GM18858 (cell line): Measurements from ENCODE around the gene LGALS4.
"Not testable (repeated sequence)": the region's sequence is repeated elsewhere in the genome, so short reads cannot be mapped to it uniquely, and the experiment has no call there.

Experiments
- ATAC-seq: cut with Tn5 transposase; IDR thresholded peaks from one replicate; pipeline ENCODE4 v1.9.1; 2021; ENCODE audit not compliant: unreplicated experiment

LGALS4 gene, protein sequence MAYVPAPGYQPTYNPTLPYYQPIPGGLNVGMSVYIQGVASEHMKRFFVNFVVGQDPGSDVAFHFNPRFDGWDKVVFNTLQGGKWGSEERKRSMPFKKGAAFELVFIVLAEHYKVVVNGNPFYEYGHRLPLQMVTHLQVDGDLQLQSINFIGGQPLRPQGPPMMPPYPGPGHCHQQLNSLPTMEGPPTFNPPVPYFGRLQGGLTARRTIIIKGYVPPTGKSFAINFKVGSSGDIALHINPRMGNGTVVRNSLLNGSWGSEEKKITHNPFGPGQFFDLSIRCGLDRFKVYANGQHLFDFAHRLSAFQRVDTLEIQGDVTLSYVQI

DNA sequence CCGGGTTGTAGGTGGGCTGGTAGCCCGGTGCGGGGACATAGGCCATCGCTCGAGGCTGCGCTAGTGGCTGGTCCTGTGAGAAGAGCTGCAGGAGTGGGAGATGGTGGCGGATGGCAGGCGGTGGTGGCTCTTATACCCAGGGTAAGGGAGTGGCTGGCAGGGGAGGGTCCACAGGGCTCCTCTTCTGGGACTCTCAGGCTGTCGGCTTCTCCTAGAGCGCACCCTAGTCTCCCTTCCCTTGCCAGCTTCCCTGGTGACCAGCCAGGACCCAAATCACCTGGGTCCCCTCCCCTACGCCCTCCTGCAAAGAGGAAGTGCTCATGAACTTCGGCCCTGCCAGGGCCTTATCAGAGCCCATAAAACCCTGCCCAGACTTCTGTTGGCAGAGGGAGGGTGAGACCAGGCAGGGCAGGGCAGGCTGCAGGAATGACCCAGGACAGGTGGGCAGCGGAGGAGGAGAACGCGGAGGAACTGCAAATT is at the start of gene LGALS4:
LGALS4 (minus strand) TSS at position 105 of the 480 bp plus-strand sequence; CDS start at position 46, 59 bp downstream.
- no peak for ATAC-seq

- no peak for ATAC-seq
These were observed 48.6 kb upstream of the LGALS4 start for GRCh38 chr19:38861368-38861767.

- not testable (repeated sequence) for ATAC-seq
These were observed 47.0 kb upstream of the LGALS4 start for GRCh38 chr19:38859631-38860204.

GRCh38 chr19:38856813-38857212 is 44.1 kb upstream of the LGALS4 start:
- no peak for ATAC-seq

DNA sequence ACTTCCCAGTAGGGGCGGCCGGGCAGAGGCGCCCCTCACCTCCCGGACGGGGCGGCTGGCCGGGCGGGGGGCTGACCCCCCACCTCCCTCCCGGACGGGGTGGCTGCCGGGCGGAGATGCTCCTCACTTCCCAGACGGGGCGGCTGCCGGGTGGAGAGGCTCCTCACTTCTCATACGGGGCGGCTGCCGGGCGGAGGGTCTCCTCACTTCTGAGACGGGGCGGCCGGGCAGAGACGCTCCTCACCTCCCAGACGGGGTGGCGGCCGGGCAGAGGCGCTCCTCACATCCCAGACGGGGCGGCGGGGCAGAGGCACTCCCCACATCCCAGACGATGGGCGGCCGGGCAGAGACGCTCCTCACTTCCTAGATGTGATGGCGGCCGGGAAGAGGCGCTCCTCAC is 43.0 kb upstream of the LGALS4 start:
- not testable (repeated sequence) for ATAC-seq

DNA sequence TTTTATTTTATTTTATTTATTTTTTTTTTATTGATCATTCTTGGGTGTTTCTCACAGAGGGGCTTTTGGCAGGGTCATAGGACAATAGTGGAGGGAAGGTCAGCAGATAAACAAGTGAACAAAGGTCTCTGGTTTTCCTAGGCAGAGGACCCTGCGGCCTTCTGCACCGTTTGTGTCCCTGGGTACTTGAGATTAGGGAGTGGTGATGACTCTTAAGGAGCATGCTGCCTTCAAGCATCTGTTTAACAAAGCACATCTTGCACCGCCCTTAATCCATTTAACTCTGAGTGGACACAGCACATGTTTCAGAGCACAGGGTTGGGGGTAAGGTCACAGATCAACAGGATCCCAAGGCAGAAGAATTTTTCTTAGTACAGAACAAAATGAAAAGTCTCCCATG is 42.2 kb upstream of the LGALS4 start:
- not testable (repeated sequence) for ATAC-seq

DNA sequence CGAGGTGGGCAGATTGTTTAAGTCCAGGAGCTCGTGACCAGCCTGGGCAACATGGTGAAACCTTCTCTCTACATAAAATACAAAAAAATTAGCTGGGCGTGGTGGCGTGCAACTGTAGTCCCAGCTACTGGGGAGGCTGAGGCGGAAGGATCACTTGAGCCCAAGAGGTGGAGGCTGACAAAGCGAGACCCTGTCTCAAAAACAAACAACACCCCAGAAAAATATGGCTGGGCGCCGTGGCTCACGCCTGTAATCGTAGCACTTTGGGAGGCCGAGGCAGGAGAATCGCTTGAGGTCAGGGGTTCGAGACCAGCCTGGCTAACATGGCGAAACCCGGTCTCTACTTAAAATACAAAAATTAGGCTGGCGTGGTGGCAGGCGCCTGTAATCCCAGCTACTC is 40.5 kb upstream of the LGALS4 start:
- no peak for ATAC-seq

DNA sequence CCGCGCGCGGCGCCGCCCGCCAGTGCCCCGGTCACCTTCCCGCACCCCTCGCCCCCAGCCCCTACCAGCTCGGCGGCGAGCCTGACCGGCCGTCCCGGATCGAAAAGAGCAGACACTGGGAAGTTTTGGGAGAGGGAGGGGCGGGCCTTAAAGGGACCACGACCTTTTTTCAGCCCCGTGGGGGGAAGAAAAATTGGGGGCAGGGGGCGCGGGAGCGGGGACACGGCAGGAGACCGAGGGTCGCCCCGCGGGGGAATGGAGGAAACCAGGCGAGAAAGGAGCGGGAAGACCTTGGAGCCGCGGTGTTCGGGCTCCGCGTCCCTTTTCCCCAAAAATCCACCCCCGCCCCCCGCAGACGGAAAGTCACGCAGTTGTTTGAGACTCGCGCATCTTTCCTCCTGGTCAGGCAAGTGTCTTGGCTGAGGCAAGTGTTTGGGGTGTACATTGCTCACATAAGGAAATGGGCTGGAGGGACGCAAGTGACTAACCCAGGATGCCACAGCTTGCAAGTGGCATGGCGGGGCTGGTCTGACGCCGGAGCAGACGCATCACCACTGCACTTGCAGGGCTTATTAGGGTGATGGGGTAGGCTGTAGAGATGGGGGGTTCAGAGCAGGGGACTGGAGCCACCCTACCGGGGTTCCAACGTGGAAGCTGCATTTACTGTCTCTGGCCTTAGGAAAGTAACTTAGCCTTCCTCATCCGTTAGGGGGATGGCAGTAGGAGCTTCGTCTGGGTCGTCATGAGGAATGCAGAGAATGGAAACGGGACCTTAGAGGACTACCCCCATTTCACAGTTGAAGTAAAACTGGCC is 39.7 kb upstream of the LGALS4 start:
- ATAC-seq = no peak

DNA sequence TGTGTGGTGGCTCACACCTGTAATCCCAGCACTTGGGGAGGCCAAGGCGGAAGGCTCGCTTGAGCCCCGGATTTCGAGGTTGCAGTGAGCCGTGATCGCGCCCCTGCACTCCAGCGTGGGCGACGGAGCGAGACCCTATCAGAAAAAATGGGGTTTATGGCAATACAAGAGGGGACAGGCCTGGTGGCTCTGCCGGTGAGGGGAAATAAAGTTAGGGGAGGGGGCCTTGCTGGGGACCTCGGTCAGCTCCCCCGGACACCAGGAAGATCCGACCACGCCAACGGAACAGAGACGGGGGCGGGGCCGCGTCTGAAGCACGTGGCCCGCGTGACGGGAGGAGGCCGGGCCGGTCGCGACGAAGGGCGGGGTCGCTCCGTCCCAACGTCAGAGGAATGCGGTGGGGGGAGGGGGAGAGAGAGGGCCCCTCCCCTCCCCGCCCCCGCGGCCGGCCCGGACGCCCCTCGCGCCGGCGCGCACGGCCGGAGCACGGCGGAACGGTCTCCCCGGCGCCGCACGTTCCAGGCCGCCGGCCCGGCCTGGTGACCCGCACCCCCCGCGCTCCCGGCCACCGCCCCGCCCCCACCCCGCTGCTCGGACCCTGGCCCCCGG is 39.0 kb upstream of the LGALS4 start:
- no peak for ATAC-seq

DNA sequence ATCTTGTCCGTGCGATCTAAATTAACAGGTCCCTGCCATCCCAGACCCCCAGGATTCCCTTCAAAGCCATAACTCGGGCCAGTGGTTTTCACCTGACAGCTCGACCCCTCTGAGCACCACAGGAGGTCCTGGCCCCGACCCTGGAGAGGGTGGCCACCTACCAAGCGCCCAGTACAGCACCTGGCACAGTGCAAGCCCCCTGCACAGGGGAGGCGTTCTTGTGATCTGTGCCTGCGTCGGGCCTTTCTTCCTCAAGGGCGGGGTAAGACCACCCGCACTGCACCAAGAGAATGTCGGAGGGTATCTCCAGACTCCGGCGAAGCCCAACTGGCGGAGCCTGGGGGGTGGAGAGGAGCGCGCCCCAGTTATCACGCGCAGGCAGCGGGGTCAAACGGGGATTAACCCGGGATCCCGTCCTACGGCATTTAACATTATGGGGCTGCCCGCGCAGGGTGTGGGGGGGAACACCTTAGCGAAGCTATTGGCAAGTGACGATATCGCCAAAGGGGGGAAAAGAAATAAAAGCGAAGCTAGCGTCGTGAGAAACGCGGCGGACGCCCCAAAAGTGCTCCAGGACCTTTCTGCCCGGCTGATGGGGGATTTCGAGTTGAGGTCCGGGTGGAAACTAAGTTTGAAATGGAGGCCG is 38.4 kb upstream of the LGALS4 start:
- no peak for ATAC-seq

DNA sequence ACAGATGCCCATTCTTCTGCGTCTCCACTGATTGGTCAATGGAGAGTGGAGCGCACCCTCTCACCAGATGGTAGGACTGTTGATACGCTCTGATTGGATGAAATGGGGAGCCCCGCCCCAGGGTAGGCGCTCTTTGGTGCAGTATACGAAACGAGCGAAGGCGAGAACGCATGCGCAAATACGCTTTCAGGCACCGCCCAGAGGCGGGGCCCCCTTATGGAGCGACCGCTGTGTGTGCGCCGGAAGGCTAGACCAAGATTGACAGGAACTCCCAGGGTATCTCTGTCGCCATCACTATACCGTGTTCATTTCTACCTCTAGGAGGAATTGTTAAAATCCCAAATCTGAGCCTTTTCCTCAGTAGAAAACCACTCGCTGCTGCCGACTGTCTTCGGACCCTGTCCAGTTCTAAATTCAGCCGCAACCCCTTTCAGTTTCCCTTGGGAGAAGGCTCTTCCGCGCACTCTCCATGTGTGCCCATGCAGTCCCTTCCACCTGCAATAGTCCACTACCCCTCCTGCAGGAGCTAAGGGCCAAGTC is 37.8 kb upstream of the LGALS4 start:
- peak; percentile 56 for ATAC-seq

DNA sequence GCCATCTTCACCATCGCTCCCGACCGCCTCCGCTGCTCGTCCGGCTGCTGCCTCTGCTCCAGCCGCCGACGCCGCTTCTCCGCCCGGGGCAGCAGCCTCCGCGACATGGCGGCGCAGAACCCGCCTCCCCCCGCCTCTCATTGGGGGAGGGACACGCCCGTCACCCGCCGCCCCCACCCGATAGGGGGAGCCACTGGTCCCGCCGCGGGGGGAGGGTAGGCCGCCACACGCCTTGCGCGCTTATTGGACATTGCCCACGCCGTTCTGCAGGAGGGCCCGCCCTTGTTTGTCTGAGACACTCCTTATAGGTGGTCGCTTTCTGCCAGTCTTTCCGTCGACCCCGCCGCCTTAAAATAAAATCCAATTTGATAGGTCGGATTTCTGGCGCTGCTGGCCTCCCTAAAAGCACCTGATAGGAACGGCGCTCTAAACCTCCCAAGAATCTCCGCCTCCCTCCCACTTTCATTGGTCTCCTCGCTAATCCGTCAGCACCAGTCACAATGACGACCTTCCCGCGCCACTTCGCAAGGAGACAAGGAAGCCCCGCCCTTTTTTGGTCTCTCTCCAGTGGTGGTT is 37.2 kb upstream of the LGALS4 start, which contains the start of gene HNRNPL:
HNRNPL (minus strand) TSS at position 127 of the 576 bp plus-strand sequence; CDS start at position 107, 20 bp downstream.
- ATAC-seq = peak; percentile 37

GRCh38 chr19:38849147-38849859 is 36.6 kb upstream of the LGALS4 start:
- peak; percentile 20 for ATAC-seq

DNA sequence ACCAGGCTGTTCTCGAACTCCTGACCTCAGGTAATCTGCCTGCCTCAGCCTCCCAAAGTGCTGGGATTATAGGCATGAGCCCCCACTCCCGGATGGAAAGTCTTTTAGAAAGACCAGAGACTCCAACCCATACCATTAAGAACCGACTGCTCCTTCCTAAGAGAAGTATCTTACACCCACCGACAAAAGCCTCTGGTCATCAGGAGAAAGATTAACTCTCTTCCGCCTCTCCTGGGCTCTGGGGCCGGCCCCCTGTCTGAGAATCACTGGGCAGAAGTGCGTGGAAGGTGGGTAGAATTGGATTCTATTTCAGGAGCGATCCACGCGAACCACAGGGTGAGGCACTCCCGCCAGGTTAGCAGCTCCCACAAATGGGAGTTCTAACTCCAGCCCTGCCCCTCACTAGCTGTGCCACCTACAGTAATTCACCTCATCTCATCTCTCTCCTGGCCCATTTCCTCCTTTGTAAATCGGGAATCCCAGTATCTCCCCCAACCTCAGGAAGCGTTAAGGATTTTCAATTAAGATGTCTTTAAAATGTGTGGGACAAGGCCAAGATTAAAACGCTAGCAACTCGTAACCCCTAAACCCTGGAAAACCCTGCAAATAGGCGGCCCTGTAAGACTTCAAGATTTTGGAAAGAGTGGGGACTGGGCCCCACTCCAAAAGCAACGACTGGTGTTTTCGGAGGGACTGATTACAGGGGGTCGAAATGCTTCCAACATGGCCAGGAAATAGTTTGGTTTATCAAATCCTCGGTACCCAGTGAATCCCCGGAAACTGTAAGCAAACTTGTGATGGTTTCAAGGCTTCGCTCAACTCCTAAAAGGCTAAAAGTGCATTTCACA is 35.8 kb upstream of the LGALS4 start:
- no peak for ATAC-seq

GRCh38 chr19:38846097-38846496 is 33.4 kb upstream of the LGALS4 start:
- ATAC-seq = no peak

DNA sequence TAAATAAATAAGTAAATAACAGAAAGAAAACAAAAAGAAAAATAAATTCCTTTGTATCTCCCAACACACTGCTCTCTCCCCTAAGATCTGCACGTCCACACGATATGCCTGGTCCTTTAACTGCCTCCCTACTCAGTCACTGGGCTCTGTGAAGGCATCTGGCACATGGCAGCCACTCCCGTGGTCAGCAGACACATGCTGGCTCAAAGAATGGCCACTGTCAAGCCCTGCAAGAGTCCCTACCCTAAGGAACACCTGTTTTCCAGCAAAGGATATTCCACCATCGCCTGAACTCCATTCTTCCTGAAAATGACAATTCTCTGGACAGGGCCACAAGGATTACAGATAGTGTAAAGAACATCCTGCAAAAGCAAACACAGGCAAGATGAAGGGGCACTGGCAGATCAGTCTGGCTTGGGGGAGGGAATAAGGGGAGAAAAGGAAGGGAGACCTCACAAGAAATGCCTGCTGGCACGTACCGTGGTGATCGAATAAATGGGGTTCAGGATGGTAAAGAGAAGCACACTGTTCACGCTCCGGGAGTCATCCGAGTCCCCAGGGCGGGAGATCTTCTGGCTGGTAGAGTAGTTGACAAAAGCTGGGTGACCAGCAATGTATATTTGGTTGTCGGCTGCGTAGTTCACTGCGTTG is 32.8 kb upstream of the LGALS4 start:
- ATAC-seq = no peak

DNA sequence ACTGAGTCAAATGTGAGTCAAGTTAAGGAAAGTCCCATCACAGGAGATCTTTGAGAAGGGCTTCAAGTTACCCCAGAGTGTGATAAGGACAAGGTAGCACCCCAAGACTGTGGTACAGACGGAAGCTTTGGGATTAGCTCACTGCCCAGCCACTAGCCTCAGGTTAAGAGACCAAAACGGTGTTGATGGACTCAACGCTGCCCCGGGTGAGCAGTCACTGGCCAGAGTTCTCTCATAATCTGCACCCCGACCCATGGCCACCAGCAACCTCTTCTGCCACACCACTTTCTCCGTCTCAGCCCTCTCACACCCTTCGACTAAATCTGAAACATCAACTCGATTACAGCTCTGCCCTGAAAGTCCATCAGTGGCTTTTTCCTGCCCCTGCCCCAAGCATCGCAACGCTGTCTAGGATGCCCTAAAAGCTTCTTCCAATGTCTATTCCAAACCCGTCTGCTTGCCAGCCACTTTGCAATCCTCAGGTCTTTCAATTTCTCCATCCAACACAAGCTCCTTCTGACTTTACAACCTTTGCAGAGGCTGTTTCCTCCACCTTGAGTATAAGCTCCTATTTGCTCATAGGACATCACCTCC is 31.4 kb upstream of the LGALS4 start:
- ATAC-seq = no peak
